ENCODE measurements around the gene PCNX2. TPM values are rescaled to one million over a fixed set of nuclear protein-coding genes. Genes with fewer than 3 reads are reported as not detected.
A peak's percentile ranks its signal among the peaks of the same experiment; 100 is the strongest.

The PCNX2 gene
- total and polyA plus RNA-seq, 2 of the 13 experiments (the other 11 are each of a cell fraction or from before 2014, with no cell fraction given): 0.11 to 0.42 TPM

- TF ChIP-seq, protein P1, sequence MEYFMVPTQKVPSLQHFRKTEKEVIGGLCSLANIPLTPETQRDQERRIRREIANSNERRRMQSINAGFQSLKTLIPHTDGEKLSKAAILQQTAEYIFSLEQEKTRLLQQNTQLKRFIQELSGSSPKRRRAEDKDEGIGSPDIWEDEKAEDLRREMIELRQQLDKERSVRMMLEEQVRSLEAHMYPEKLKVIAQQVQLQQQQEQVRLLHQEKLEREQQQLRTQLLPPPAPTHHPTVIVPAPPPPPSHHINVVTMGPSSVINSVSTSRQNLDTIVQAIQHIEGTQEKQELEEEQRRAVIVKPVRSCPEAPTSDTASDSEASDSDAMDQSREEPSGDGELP (IDR thresholded peaks at IDR 0.05; ENCODE audit: borderline replicate concordance, low read depth): 0 out of 2 replicates have a peak, but pooled peaks have one; percentile 27
- TF ChIP-seq ZNF687 (CRISPR knock-in tag; IDR thresholded peaks at IDR 0.05) (peak; percentile 75), ZNF530 (CRISPR knock-in tag; IDR thresholded peaks at IDR 0.05; ENCODE audit: low read depth) (no peak), ZNF782 (CRISPR knock-in tag; IDR thresholded peaks at IDR 0.05; ENCODE audit: borderline replicate concordance) (no peak), ZNF121 (CRISPR knock-in tag; IDR thresholded peaks at IDR 0.05) (no peak), RXRA (CRISPR knock-in tag; IDR thresholded peaks at IDR 0.05) (no peak), HOXA9 (CRISPR knock-in tag; IDR thresholded peaks at IDR 0.05; ENCODE audit: borderline replicate concordance) (no peak), NFE2 (CRISPR knock-in tag; IDR thresholded peaks at IDR 0.05) (no peak), HOXA5 (CRISPR knock-in tag; IDR thresholded peaks at IDR 0.05) (no peak), ZBTB38 (CRISPR knock-in tag; IDR thresholded peaks at IDR 0.05) (peak; percentile 23; the same call in 1 of the 2 replicates), U2AF2 (IDR thresholded peaks at IDR 0.05; ENCODE audit: low read depth, low read length) (no peak), LCORL (IDR thresholded peaks at IDR 0.05) (no peak), LCORL (CRISPR knock-in tag; IDR thresholded peaks at IDR 0.05) (peak; percentile 14; the same call in 1 of the 2 replicates), ERF (CRISPR knock-in tag; IDR thresholded peaks at IDR 0.05) (peak; percentile 34; the same call in 1 of the 2 replicates), NONO (IDR thresholded peaks at IDR 0.05) (no peak), NONO (CRISPR knock-in tag; conservative IDR thresholded peaks at IDR 0.05) (no peak), ZNF800 (CRISPR knock-in tag; IDR thresholded peaks at IDR 0.05) (0 out of 2 replicates have a peak, but pooled peaks have one; percentile 10), HHEX (CRISPR knock-in tag; IDR thresholded peaks at IDR 0.05) (no peak), SP4 (CRISPR knock-in tag; IDR thresholded peaks at IDR 0.05) (peak; percentile 62; the same call in 1 of the 2 replicates)
- TF ChIP-seq, protein P2, sequence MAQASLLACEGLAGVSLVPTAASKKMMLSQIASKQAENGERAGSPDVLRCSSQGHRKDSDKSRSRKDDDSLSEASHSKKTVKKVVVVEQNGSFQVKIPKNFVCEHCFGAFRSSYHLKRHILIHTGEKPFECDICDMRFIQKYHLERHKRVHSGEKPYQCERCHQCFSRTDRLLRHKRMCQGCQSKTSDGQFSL (CRISPR knock-in tag; IDR thresholded peaks at IDR 0.05): no peak
- TF ChIP-seq, protein P3, sequence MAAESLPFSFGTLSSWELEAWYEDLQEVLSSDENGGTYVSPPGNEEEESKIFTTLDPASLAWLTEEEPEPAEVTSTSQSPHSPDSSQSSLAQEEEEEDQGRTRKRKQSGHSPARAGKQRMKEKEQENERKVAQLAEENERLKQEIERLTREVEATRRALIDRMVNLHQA (CRISPR knock-in tag; IDR thresholded peaks at IDR 0.05): no peak
- TF ChIP-seq, protein P4, sequence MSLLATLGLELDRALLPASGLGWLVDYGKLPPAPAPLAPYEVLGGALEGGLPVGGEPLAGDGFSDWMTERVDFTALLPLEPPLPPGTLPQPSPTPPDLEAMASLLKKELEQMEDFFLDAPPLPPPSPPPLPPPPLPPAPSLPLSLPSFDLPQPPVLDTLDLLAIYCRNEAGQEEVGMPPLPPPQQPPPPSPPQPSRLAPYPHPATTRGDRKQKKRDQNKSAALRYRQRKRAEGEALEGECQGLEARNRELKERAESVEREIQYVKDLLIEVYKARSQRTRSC (CRISPR knock-in tag; IDR thresholded peaks at IDR 0.05; ENCODE audit: low read depth): no peak
Observed at GRCh38 chr1:232950197-232951176, 345.0 kb downstream of the PCNX2 start, which contains the start of gene NTPCR (continued).
